ENCODE results near the gene DAPK1.

DAPK1 gene

DNA sequence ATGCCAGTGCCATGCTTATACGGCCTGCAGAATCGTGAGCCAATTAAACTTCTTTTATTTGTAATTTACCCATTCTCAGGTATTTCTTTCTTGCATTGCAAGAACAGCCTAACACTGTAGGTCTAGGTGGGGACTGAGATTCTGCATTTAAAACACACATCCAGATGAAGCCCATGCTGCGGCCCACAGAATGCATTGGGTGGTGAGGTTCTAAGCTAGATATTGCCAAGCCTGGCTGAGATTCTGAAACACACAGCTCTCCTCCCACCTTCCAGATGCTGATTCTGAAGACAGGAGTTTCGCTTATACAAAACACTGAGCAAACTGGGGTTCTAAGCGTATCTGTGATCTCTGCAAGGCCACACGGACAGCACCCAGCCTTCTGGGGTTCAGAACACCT lies 75.1 kb downstream of the DAPK1 start:
- no peak for DNase-seq

DNA sequence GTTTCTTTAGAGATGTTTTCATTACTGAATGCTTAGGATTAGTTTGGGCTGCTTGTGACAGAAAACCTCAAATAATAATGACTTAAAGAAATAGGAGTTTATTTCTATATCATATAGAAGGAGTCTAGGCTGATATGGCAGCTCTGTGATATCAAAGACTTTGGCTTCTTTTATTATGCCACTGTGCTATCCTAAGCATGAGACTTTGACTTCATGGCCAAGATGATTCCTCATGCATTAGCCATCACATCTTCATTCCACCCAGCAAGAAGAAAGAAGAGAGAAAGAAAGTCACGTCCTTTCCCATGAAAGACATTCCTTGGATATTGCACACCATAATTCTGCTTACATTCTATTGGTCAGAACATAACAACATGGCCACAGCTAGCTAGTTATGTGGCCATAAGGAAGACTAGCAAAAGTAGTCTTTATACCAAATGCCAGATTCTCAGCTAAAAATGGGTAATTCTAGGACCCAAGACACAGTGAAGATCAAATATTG lies 76.2 kb downstream of the DAPK1 start:
- no peak for DNase-seq

DNA sequence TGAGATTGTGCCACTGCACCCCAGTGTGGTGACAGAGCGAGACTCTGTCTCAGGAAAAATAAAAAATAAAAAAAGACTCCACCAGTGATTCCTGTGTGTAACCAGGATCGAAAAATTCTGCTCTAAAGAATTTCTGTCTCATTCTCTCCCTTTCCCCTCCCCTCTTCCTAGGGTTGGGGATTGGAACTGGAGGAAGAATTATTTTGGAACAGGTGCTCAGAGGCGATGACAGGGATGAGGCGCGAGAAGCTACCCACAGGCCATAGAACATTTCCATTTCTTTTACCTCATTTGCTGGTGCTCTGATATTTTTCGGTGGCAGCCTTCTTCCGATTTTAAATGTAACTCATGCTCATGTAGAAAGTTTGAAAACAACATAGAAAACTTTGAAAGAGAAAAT lies 80.1 kb downstream of the DAPK1 start:
- no peak for DNase-seq

DNA sequence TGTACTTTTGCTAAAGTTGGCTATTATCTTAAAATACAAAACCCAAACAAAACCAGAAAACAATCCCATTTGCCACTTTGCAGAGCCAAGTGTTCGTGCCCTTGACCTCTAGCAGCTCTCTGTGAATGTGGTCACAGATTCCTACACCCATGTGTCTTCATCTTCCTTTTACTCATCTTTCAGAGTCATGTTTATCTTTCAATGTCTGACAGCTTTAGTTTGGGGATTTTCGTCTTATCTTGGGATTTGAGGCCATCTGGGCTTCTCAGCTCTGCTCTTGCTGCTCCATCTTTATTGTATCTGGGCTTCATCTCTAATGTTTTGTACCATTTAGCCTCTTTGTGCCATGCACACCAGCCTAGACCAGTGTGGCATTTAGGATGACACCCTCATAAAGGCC lies 81.0 kb downstream of the DAPK1 start:
- DNase-seq = no peak

DNA sequence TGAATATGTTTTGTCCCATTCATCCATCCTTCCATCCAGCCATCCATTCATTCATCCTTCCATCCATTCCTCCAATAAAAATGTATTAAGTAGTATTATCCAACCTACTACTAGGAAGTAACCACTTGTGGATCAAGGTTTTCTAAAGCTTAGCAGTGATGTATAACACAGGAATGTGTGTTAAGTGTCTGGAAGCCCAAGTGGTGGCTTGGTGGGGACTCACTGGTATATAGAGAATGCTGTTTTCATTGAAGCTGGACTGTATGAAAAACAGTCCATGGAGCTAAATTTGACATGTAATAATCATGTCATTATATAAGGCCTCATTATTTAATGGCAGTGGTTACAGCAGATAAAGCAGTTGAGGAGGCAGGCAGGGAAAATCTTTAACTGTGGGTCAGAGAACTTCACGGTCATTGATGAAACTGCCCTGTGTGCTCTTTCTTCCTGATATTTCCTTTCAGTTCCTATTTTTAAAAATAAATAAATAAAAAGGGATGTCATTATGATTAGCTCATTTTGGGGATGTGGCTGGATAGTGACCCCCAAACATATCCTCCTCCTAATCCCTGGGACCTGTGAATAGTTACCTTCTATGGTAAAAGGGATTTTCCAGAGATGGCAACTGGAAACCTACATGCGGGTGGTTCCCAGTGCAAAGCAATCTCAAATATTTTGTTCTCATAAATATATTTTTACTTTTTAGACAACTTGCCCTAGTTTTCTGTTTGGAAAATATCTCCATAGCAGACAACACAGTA lies 82.3 kb downstream of the DAPK1 start:
- no peak for DNase-seq

DNA sequence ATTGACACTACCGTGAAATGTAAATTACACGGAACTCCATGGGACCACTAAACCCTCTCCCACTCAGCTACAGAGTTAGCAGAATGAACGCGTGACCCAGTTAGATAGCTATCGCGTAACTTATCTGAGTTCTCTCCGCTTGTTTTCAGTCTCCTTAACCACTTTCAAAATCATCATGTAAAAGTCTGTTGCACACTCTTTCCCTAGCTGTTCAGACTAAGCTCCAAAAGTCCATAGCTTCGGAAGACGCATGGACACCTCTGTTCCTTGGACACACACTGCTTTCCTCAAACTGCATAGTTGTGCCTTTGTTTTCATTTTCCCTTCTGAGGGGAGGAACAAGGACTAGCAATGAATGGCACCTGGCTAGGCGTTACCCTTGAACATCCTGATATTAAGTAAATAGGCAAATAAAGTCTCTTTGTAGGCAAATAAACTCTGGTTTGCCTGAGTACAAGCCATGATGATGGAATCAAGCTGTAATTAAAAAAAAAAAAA lies 83.3 kb downstream of the DAPK1 start:
- DNase-seq = no peak

DNA sequence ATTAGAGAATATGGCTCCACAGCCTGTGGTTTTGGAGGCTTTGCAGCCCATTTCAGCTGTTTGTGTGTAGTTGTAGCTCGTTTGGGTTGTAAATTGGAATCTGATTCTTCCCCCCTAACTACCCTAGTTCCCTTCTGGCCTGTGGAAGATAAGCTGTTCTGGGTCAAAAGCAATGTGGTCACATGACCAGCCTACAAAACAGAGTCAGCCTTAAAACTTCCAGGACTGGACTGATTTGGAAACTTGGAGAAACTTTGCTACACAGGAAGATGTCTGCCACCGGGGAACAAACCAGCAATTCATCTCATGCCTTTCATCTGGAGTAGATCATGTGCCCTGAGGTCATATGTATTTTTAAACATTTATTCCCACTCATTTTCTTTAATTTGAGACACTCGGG lies 83.8 kb downstream of the DAPK1 start:
- no peak for DNase-seq

DNA sequence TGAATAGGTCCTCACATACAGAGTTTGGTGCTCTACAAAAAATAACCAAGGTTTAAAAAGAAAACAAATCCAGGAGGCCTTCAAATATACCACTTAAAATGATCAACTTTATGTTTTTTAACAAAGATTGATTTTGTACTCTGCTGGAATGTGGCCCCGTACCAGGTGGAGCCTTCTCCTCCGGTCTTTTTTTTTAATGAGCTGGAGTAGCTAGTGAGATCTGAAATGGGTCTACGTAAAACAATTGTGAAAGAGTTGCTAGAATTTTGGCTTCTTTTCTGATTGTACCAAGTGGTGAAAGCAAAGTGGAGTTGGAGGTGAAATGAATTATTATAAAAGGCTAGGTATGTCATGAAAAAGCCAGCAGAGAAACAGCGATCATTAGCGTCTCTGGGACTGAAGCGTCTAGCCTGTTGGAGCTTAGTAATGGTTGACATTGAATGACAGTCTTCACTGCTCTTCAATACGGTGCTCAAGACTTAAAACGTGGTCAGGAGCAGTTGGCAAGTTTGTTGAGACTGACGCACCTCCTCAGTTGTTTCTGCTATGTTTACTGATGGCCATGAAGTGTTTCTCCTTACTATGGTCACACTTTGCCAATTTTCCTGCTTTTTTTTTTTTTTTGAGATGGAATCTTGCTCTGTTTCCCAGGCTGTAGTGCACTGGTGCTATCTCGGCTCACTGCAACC lies 84.4 kb downstream of the DAPK1 start:
- no peak for DNase-seq

DNA sequence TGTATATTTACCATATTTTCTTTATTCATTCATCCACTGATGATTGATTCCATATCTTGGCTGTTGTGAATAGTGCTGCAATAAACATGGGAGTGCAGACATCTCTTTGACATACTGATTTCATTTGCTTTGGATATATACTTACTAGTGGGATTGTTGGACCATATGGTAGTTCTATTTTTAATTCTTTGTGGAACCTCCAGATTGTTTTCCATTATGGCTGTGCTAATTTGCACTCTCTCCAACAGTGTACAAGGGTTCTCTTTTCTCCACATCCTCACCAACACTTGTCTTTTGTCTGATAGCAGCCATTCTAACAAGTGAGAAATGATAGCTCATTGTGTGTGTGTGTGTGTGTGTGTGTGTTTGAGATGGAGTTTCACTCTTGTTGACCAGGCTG lies 86.7 kb downstream of the DAPK1 start:
- DNase-seq = no peak

DNA sequence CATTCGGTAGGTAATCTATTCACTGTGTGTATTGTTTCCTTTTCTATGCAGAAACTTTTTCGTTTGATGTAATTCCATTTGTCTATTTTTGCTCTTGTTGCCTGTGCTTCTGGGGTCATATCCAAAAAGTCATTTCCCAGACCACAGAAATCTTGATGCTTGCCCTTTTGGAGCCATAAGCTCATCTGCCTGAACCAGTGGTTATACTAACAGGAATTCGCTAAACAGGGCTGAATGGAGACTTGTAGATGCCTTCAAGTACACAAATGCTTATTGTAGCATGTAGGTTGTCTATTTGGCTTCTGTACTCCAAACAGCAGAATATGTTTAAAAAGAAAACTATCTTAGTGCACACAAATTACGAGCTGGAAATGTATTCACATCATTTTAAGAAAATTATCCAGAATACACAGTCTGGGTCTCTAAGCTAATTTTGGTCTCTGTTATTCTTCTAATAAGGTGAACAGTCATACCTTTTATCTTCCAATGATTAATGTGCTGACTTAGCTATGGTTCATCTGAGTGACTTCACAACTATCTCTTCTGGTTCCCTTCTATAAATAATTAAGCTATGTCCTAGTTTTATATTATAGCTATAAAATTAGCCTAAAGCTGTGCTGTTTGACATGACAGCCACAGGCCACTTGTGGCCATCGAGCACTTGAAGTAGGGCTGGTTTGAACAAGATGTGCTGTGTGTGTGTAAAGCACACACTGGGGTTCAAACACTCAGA lies 87.6 kb downstream of the DAPK1 start:
- DNase-seq = no peak

DNA sequence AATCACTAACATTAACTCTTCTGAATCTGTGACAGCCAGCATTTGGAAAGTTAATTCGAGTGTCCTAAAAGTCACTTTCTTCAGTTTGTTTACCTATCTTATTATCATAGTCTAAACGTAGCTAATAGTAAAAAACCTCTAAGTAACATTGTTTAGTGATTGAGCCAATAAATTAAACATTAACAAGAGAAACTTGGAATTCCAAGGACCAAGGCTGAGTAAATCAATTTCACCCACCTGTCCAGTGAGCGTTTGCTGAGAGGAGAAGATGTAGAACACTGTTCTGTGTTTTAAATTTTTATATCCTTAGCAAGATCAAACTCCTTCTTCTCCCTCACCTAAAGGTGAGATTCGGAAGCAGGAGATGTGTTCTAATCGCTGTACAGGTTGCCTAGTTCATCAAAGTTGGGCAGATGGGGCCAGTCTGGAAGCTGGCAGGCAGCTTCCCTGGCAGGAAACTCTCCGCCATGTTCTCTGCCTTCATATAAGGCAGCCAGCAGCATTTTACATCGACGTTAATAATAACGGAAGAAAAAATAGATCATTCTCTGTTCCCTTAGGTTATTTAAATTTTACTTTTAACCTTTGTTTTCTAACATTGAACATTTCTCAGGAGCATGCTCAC lies 89.2 kb downstream of the DAPK1 start:
- no peak for DNase-seq

DNA sequence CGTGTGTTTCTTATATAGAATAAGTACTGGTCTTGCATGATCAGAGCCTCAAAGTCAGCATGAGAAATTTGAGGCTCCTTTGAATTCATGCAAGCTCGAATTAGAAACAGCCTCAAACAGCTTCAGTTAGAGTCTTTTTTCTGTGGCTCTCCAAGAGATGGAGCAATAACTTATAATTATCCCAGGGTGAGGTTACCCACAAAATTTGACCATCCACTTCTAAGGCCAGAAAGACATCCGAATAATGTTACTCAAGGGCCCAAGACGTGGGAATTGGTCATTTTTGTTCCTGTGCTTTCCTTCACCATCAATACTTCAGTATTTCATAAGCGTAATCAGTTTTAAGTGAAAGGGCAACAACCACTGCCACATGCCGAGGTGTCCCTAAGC lies 89.7 kb downstream of the DAPK1 start:
- DNase-seq = no peak

DNA sequence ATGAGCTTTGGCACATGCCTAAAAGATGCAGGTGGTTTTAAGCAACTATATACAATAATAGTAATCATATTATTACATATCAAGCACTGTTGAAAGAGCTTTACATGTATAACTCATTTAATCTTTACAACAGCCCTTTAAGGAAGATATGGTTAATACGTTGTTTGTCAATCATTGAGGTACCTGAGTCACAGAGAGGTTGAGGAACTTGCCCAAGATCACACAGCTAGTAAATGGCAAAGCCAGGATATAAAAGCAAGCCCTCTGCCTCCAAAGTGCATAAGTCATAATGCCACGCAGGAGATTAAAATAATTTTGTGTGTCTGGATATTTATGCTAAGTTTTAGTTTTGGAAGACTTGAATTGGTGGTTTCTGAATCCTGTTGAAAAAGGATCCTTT lies 90.2 kb downstream of the DAPK1 start:
- no peak for DNase-seq

DNA sequence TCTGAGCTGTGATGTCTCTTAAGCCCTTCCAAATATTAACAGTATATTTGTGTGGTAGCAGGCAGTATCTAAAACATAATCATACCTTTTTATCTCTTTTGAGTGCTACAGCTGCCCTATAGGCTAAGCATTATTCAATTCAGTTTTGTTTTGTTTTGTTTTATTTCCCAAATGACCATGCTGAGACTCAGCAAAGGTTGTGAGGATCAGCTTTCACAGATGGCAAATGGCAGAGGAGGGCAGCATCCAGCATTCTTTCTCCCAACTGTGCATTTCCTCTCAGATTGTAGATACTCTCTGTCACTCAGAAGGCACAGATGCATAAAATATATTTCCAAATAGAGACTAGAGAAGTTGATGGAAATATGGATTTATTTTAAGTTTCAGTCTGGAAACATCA lies 90.7 kb downstream of the DAPK1 start:
- no peak for DNase-seq

DNA sequence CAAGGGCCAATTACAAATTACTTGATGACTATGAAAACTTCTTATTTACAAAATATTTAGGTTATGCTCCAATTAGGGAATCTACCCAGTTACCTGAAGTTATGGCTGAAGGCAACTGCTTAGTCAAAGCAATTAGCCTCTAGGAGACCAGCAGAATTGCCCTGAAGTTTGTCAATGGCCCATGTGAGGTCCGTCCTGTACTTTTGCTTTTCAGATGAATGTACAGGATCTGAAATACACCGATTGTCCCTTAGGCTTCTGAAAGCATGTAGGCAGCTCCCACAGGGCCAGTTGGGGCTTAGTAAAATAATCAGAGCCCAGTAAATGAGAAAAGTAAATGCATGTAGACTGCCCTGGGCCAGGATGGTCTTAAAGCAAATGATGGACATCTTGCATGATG lies 93.3 kb downstream of the DAPK1 start:
- DNase-seq = no peak

DNA sequence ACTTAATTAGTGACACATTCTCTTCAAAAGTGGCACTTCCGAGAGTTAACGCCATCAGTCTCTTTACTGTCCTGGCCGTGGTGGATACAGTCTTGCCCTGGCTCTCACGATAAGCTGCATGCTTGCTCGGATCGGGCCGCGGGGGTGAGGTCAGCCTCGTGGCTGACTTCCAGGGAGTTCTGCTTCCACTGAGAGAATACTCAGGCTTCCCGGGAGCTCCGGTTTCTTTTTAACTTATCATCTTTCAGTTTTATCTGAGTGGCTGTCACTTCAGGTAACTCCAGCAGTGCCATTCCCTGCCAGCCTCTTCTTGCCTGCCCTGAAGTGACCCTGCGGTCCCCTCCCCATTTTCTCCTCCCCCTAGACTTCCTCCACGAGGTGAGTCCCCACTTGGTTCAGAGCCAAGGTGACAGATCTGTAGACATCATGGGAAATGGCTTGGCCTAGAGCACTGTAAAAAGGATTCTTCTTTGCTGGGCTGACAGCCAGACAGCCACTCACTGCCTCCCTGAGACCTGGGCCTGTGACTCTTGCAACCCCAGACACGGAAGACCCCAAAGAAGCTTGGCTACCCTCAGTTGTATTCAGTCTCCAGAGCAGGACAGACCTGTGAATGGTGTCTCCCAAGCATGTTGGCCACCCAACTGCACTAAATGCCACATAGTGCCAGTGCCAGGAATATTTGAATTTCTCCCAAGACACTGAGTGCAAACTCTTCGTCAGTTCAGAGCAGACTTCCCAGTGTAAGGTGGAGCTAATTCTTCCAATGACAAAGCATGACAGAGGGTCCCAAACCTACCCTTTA lies 95.1 kb downstream of the DAPK1 start:
- peak; percentile 69 for DNase-seq

DNA sequence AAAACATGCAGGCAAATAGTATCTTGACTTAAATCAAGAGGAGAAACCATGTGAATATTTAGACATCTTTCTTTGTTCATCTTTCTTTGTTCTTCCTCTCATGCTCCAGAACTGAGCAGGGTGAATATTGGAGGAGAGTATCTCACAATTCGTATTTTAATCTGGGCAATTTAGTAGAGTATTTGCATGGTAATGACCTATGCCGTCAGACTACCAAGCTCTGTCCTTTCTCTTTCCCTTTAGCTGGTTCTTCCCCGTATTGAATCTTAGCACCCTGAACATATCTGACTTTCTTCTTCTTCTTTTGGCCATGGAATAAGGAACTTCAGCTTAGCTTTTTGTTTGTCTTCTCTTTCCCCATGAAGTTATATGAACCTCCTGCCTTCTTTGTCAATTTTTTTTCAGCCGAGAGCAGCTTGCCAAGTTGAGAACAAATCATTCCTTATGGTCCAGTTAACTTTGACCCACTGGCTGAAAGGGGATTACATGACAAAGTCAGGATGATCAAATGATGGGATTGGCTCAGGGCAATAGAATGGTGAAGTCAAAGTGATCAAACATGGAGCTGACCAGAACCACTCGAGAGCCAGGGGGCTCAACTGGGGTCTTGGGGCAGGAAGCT lies 95.8 kb downstream of the DAPK1 start:
- DNase-seq = no peak

DNA sequence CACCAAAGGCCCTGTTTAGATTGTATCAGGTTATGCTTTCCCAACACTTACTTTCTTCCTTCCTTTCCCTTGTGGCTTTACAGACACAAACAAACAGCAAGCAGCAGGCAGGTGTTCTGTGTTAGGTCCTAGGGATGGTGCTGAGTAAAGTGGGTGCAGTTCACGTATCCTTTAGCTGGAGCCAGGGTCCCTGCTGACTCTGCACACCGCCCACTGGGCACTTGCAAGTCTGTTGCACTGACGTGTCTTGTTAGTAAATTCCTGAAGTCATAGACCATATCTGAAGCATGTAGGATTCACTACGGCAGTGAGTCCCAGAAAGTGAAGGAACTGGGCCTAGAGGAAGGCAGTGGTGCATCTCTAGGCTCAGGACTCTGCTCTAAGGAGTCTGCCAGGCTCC lies 96.5 kb downstream of the DAPK1 start:
- no peak for DNase-seq

DNA sequence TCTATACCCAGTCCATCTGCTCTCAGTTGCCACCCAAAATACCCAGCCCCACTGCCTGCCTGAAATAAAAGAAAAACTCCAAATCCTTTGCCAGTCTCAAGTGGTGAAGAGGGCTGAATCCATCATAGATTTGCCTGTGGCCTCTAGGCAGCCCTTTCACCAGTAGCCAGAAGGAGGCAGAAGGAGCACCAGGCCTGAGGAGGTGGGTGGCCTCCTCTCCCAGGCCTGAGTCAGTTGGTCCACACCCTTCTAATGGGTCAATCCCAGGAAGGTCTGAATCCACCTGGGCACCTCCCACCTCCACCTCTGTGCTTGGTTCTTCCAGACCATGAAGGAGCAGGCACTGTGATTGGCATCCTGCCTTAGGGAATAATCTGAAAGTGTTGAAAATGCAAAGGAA lies 97.0 kb downstream of the DAPK1 start:
- no peak for DNase-seq

DNA sequence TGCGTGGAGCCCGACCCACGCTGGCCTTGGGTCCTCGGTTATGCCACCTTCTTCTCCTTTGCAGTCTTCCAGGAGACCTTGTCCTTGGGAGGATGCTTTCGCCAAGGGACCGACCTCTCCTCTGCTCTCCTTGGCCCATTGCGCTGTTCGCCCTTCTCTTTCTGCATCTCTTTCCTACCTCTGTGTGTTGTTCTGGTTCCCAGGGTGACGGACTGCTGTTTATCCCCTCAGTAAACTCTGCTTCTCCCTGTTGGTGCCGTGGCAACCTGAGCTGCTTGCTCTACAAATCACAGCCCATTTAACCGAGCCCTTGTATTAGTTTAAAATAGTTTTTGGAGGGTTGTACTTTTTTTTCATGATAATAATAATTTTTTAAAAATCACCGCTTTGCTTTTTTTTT lies 97.9 kb downstream of the DAPK1 start:
- DNase-seq = no peak

DNA sequence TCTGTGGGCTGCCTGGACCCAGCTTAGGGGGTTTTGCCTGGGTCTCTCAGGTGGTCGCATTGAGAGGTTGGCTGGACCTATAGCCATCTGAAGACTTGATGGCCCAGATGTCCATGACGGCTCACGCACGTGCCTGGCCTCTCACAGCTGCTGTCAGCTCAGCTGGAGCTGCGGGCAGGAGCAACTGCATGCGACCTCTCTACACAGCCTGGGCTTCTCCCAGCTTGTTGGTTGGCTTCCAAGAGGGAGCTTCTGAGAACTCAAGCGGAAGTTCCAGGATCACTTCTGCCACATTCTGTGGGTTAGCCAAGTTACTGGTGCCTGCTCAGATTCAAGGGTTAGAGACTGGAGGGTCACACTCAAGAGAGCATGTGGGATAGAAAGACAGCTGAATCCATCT lies 99.2 kb downstream of the DAPK1 start:
- no peak for DNase-seq
